ENCODE measurements around the gene ELOB.

ELOB gene
- 48.6 to 122 (median 82.4) reads per million in 17 experiments for total RNA-seq

- peak; percentile 92 to 97 (median 94) for DNase-seq
Observed at GRCh38 chr16:2777231-2777902, at the start of gene ELOB. ELOB (minus strand) TSS chr16:2777280; CDS start chr16:2777239, 41 bp downstream.

GRCh38 chr16:2825906-2826305 lies 48.8 kb upstream of the ELOB start:
- no peak for DNase-seq

- no peak for DNase-seq
Observed at GRCh38 chr16:2825049-2825742, 48.1 kb upstream of the ELOB start.

- DNase-seq: no peak
Observed at GRCh38 chr16:2824626-2825025, 47.5 kb upstream of the ELOB start.

- no peak for DNase-seq
Observed at GRCh38 chr16:2822496-2822895, 45.4 kb upstream of the ELOB start.

- no peak for DNase-seq
Observed at GRCh38 chr16:2822158-2822495, 45.0 kb upstream of the ELOB start.

- no peak for DNase-seq
Observed at GRCh38 chr16:2821487-2822157, 44.5 kb upstream of the ELOB start.

DNA sequence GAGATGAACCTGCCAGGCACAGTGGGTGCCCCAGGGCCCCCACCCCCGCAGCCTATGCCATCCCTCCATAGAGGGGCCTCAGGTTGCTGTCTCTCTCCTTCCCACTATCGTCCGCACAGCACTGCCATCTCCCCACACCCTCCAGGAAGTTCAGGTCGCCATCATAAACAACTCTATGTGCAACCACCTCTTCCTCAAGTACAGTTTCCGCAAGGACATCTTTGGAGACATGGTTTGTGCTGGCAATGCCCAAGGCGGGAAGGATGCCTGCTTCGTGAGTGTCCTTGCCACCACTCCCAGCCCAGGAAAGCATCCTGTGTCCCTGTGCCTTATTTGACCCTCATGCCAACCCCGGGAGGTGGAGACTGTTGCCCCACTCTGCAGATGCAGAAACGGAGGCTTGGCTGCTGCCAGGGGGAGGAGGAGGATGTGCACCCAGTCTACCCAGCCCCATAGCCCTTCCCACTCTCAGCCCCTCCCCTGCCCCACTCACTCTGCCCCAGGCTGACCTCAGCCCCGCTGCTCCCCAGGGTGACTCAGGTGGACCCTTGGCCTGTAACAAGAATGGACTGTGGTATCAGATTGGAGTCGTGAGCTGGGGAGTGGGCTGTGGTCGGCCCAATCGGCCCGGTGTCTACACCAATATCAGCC lies 43.9 kb upstream of the ELOB start:
- no peak for DNase-seq

- no peak for DNase-seq
Observed at GRCh38 chr16:2819939-2820835, 43.1 kb upstream of the ELOB start.

GRCh38 chr16:2819179-2819938 lies 42.3 kb upstream of the ELOB start:
- no peak for DNase-seq

GRCh38 chr16:2818272-2818876 lies 41.3 kb upstream of the ELOB start:
- DNase-seq: no peak

DNA sequence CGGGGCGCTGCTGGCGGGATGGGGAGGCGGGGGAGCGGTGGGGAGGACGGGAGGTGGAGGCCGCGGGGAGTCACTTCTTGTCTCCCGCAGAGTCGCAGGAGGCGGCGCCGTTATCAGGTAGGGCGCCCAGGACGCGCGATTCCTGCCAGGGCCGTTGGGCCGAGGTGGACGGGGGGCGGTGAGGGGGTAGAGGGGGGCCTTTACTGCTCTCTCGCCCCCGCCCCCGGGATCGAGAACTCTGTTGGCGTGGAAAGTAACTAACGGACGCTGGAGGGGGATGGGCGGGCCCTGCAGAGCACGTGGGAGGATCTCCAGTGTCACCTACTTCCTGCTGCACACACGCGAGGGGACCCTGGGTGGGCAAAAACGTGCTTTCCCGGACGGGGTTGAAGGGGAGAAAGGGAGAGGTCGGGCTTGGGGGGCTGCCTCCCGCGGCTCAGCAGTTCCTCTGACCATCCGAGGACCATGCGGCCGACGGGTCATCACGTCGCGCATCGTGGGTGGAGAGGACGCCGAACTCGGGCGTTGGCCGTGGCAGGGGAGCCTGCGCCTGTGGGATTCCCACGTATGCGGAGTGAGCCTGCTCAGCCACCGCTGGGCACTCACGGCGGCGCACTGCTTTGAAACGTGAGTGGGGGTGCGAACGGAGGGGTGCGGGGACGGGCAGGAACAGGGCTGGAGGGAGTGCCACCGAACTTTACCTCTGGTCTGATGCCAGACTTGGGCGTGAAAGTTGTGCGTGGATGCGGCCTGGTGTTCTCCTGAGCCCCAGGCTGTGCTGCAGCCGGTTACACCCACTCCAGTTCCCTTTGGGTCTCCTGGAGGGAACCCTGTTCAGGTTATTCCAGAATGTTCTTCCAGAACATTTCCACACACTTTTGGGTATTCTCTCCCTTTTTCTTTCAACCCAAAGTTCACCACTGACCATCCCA lies 40.5 kb upstream of the ELOB start:
- no peak for DNase-seq

DNA sequence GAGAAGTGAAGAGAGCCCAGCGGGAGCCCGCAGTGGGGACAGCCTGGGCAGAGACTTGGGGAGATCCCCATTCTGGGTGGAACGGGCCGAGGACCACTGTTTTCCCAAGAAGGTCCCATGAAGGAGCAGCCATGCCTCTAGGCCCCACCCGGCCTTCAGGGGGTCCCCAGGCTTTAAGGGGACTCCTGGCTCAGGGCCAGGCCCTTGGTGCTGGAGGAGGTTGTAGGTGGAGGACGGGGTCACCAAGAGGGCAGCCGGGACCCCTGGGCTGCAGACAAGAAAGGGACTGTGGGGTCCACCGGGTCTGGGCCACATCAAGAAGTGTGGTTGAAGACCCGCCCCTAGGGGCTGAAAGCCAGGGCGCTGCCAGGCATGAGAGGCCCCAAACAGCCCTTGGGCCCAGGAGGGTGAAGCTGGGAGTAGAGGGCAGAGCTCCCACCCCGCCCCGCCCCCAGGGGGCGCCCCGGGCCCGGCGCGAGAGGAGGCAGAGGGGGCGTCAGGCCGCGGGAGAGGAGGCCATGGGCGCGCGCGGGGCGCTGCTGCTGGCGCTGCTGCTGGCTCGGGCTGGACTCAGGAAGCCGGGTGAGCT lies 39.8 kb upstream of the ELOB start, which contains the start of gene PRSS21:
TSS of gene PRSS21 (plus strand) at position 487 of the 589 bp plus-strand sequence. CDS start at position 519, 32 bp downstream.
- DNase-seq: peak in 1 of 4 experiments; percentile 23

DNA sequence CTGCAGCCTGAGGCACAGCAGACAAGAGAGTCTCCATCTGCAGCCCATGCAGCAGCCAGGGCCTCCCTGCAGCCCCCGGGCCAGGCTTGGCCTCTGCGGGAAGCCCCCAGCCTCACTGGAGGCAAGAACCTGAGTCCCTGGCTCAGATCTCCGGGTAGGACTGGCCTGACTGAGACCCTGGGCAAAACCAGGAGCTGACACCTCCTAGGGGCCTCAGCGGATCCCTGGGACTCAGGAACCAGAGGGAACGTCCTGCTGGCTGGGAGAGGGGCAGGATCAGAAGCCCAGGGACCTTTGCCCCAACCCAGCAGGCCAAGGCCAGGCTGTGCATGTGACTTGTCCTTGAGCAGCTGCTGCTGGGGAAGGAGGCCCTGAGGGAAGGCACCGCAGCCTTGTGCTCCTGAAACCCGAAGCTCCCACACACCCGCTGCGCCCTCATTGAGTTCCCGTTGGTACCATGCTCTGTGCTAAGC lies 38.3 kb upstream of the ELOB start:
- DNase-seq: peak in 1 of 4 experiments; percentile 31

GRCh38 chr16:2814551-2815298 lies 37.6 kb upstream of the ELOB start:
- DNase-seq: no peak

DNA sequence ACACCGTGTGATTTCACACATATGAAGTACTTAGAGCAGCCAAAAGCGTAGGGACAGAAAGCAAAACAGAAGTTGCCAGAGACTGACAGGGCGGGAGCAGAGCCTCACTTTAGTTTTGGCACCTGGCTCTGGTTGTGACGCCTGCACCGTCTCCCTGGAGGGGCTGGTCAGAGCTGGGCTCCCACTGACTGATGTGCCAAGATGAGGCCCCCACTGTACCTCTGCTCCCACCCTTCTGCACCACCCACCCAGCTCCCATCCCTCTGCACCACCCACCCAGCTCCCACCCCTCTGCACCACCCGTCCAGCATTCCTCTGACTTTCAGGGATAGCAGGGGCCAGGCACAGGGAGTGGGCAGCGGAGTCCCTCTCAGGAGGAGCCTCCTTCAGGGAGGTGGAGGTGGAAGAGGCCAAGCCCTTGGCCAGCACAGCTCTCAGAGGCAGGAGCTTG lies 36.7 kb upstream of the ELOB start:
- peak in 2 of 4 experiments; percentile 22 to 28 for DNase-seq

- DNase-seq: no peak
Observed at GRCh38 chr16:2811703-2812471, 34.8 kb upstream of the ELOB start.

All from suppressor macrophage (primary cell).